22Rv1 (cell line): ENCODE measurements around the gene C9orf43.

Experiments
- ZFX ChIP-seq: fragments of 450-650 bp; IDR thresholded peaks from 2 replicates; pipeline ENCODE4 v1.6.1; 2017; ENCODE audit warnings: antibody characterized with exemption, borderline replicate concordance
- TF ChIP-seq, protein P1 (sequence below): fragments of 450-650 bp; IDR thresholded peaks from 2 replicates; pipeline ENCODE4 v1.5.1; 2017; ENCODE audit warnings: mild to moderate bottlenecking

DNA sequence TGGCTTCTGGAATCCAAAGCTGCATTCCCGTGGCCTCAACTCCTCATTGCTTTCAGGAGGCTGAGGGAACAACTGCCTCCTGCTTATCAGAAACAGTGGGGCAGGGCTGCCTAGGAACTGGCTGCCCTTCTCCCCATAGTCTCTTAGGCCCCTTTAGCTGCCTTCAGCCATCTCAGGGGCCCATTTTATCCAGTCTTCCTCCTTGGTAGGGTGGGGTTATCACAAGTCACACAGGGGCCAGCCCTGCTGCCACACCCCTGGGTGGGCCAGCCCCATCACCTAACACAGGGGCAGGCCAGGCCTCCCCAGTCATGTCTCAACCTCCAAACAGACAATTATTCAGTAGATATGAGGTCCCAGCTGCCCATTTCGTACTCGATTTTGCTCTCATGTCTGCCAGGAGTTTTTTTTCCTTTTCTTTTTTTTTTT lies 13.3 kb upstream of the C9orf43 start:
- TF ChIP-seq, protein P1, sequence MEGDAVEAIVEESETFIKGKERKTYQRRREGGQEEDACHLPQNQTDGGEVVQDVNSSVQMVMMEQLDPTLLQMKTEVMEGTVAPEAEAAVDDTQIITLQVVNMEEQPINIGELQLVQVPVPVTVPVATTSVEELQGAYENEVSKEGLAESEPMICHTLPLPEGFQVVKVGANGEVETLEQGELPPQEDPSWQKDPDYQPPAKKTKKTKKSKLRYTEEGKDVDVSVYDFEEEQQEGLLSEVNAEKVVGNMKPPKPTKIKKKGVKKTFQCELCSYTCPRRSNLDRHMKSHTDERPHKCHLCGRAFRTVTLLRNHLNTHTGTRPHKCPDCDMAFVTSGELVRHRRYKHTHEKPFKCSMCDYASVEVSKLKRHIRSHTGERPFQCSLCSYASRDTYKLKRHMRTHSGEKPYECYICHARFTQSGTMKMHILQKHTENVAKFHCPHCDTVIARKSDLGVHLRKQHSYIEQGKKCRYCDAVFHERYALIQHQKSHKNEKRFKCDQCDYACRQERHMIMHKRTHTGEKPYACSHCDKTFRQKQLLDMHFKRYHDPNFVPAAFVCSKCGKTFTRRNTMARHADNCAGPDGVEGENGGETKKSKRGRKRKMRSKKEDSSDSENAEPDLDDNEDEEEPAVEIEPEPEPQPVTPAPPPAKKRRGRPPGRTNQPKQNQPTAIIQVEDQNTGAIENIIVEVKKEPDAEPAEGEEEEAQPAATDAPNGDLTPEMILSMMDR: no peak
- TF ChIP-seq ZFX: no peak
